H1 (cell line): Measurements from ENCODE around the gene SSH2. TPM values are rescaled to one million over a fixed set of nuclear protein-coding genes. Genes with fewer than 3 reads are reported as not detected.
A peak's percentile ranks its signal among the peaks of the same experiment; 100 is the strongest.

Experiments
- CTCF ChIA-PET: fragments of 300-600 bp; sonication (Branson Sonifier 250); formaldehyde crosslinking; loops from one replicate; lab custom pipeline; 2021; ENCODE audit not compliant: partially characterized antibody; lab: Charles Lee
- POLR2A ChIA-PET: fragments of 300-600 bp; sonication (Branson Sonifier 250); formaldehyde crosslinking; loops from one replicate; lab custom pipeline; 2021; ENCODE audit warnings: inconsistent platforms; ENCODE audit not compliant: partially characterized antibody; lab: Charles Lee
- DNase-seq, 2 experiments: peaks; one replicate each; pipeline versions ENCODE4 v3.0.0 to v3.0.0-alpha.2; 2010 to 2022; ENCODE audit warnings: low spot score in 2 of 2, low read depth in 1 of 2, mixed read lengths in 1 of 2
- FAIRE-seq: peaks from 2 replicates; lab custom pipeline; 2011; peaks lifted over from hg19 to GRCh38; lab: Jason Lieb, UNC
- H2AFZ ChIP-seq: 2 replicates; pipeline ENCODE4 v1.8.1; 2012; ENCODE audit warnings: low read length, inconsistent platforms
- H2AK5ac ChIP-seq: 2 replicates; pipeline ENCODE4 v1.6.1; 2013; ENCODE audit warnings: low read depth, low read length
- H2BK120ac ChIP-seq: replicated peaks from 2 replicates; pipeline ENCODE3; 2013; ENCODE audit warnings: low read depth, low read length, inconsistent platforms
- H2BK12ac ChIP-seq: 2 replicates; pipeline ENCODE4 v1.6.1; 2013; ENCODE audit warnings: low read depth, low read length
- H2BK15ac ChIP-seq: 2 replicates; pipeline ENCODE4 v1.6.1; 2013; ENCODE audit warnings: low read length
- H2BK20ac ChIP-seq: 2 replicates; pipeline ENCODE4 v1.6.1; 2013; ENCODE audit warnings: low read length
- H2BK5ac ChIP-seq: 2 replicates; pipeline ENCODE4 v1.6.1; 2013; ENCODE audit warnings: low read depth, low read length
- H3K14ac ChIP-seq: 2 replicates; pipeline ENCODE4 v1.6.1; 2013; ENCODE audit warnings: inconsistent platforms; ENCODE audit not compliant: insufficient read length
- H3K18ac ChIP-seq: 2 replicates; pipeline ENCODE4 v1.6.1; 2013; ENCODE audit warnings: low read length; ENCODE audit errors: extremely low read depth
- H3K23ac ChIP-seq: 2 replicates; pipeline ENCODE4 v1.6.1; 2013; ENCODE audit warnings: inconsistent platforms; ENCODE audit not compliant: insufficient read length
- H3K23me2 ChIP-seq: 2 replicates; pipeline ENCODE4 v1.6.1; 2013; ENCODE audit warnings: low read depth, low read length
- H3K27ac ChIP-seq: 2 replicates; pipeline ENCODE4 v1.6.1; 2011; ENCODE audit warnings: low read depth, low read length, inconsistent platforms
- H3K27me3 ChIP-seq, 4 experiments: replicated peaks in 1 of 4; 1 replicate in 1 of 4; 2 replicates in 3 of 4; pipeline versions ENCODE4 v1.6.1 to v1.8.1; 2011 to 2013; ENCODE audit warnings: low read length in 3 of 4, mild to moderate bottlenecking in 3 of 4, inconsistent platforms in 2 of 4, mixed read lengths in 2 of 4, moderate library complexity in 1 of 4; ENCODE audit not compliant: control insufficient read depth in 3 of 4, insufficient read depth in 3 of 4; ENCODE audit errors: extremely low read depth in 1 of 4
- H3K36me3 ChIP-seq, 4 experiments: 2 replicates each; pipeline versions ENCODE4 v1.6.1 to v1.8.1; 2011 to 2013; ENCODE audit warnings: mild to moderate bottlenecking in 4 of 4, low read length in 3 of 4, moderate library complexity in 2 of 4, control low read depth in 1 of 4, inconsistent platforms in 1 of 4; ENCODE audit not compliant: insufficient read depth in 4 of 4, control insufficient read depth in 2 of 4
- H3K4ac ChIP-seq: replicated peaks from 2 replicates; pipeline ENCODE3; 2013; ENCODE audit warnings: low read length, low read depth, mixed read lengths, inconsistent platforms; ENCODE audit not compliant: insufficient read length
- H3K4me1 ChIP-seq, 4 experiments: replicated peaks in 1 of 4; 1 replicate in 1 of 4; 2 replicates in 3 of 4; pipeline versions ENCODE4 v1.6.1 to v1.8.1; 2011 to 2013; ENCODE audit warnings: low read length in 3 of 4, inconsistent platforms in 2 of 4, mixed read lengths in 1 of 4; ENCODE audit not compliant: insufficient read depth in 4 of 4, control insufficient read depth in 3 of 4
- H3K4me2 ChIP-seq, 2 experiments: 2 replicates each; pipeline versions ENCODE4 v1.6.1 to v1.8.1; 2011 to 2013; ENCODE audit warnings: low read depth in 2 of 2, low read length in 2 of 2, control low read depth in 1 of 2, inconsistent platforms in 1 of 2, mild to moderate bottlenecking in 1 of 2; ENCODE audit not compliant: insufficient read depth in 1 of 2
- H3K4me3 ChIP-seq, 4 experiments: fragments of 200-600, 300-600 bp in 1 of 4; sonication (generic), shearing (Covaris generic), sonication (Bioruptor Twin) in 1 of 4; 2 replicates each; pipeline versions ENCODE4 v1.5.1 to v1.8.1; 2011 to 2016; ENCODE audit warnings: low read length in 4 of 4, low read depth in 3 of 4, control low read depth in 2 of 4, inconsistent platforms in 2 of 4, mild to moderate bottlenecking in 2 of 4, mixed read lengths in 1 of 4, moderate library complexity in 1 of 4; ENCODE audit not compliant: insufficient read depth in 2 of 4; ENCODE audit errors: extremely low read depth in 1 of 4
- H3K56ac ChIP-seq: replicated peaks from 2 replicates; pipeline ENCODE3; 2013; ENCODE audit warnings: low read depth, mild to moderate bottlenecking, mixed read lengths, low read length, inconsistent platforms; ENCODE audit not compliant: insufficient read length
- H3K79me1 ChIP-seq: 2 replicates; pipeline ENCODE4 v1.6.1; 2013; ENCODE audit warnings: low read depth, low read length, control low read depth
- H3K79me2 ChIP-seq, 2 experiments: 2 replicates each; pipeline versions ENCODE4 v1.6.1 to v1.8.1; 2012 to 2013; ENCODE audit warnings: low read length in 2 of 2, mild to moderate bottlenecking in 2 of 2, inconsistent platforms in 1 of 2; ENCODE audit not compliant: insufficient read depth in 2 of 2, control insufficient read depth in 1 of 2
- H3K9ac ChIP-seq, 4 experiments: replicated peaks in 1 of 4; 1 replicate in 1 of 4; 2 replicates in 3 of 4; pipeline versions ENCODE4 v1.6.1 to v1.8.1; 2011 to 2013; ENCODE audit warnings: low read depth in 3 of 4, low read length in 3 of 4, control low read depth in 2 of 4, mild to moderate bottlenecking in 2 of 4, moderate library complexity in 2 of 4, inconsistent platforms in 1 of 4; ENCODE audit errors: extremely low read depth in 1 of 4
- H3K9me3 ChIP-seq, 2 experiments: 2 replicates each; pipeline versions ENCODE4 v1.6.1 to v1.8.1; 2012 to 2013; ENCODE audit warnings: mild to moderate bottlenecking in 2 of 2, moderate library complexity in 2 of 2, control low read depth in 1 of 2, inconsistent platforms in 1 of 2, low read depth in 1 of 2, low read length in 1 of 2, mixed read lengths in 1 of 2; ENCODE audit not compliant: insufficient read depth in 2 of 2
- H4K20me1 ChIP-seq, 2 experiments: replicated peaks in 1 of 2; 2 replicates each; pipeline versions ENCODE3 to v1.8.1; 2011 to 2013; ENCODE audit warnings: inconsistent platforms in 2 of 2, low read length in 2 of 2, mild to moderate bottlenecking in 1 of 2; ENCODE audit not compliant: insufficient read depth in 2 of 2, control insufficient read depth in 1 of 2
- H4K5ac ChIP-seq: 2 replicates; pipeline ENCODE4 v1.6.1; 2013; ENCODE audit warnings: low read length, low read depth, mixed read lengths, inconsistent platforms; ENCODE audit not compliant: insufficient read length
- H4K8ac ChIP-seq: 2 replicates; pipeline ENCODE4 v1.8.0; 2013; ENCODE audit warnings: mild to moderate bottlenecking, moderate library complexity, low read length, inconsistent platforms; ENCODE audit not compliant: insufficient read depth; ENCODE audit errors: extremely low read depth
- H4K91ac ChIP-seq: replicated peaks from 2 replicates; pipeline ENCODE3; 2013; ENCODE audit warnings: low read length, mixed read lengths, inconsistent platforms; ENCODE audit not compliant: insufficient read length
- BRCA1 ChIP-seq: IDR thresholded peaks from 2 replicates; pipeline ENCODE4 v1.6.1; 2012; ENCODE audit warnings: low read depth, low read length, improper control_type of control experiment
- CHD1 ChIP-seq: IDR thresholded peaks from 2 replicates; pipeline ENCODE4 v1.6.1; 2012; ENCODE audit warnings: low read depth, low read length, improper control_type of control experiment
- CREB1 ChIP-seq: IDR thresholded peaks from 2 replicates; pipeline ENCODE4 v1.6.1; 2012; ENCODE audit warnings: inconsistent platforms
- CTBP2 ChIP-seq: IDR thresholded peaks from 2 replicates; pipeline ENCODE4 v1.7.0; 2011; ENCODE audit warnings: borderline replicate concordance, mild to moderate bottlenecking, moderate library complexity, mixed read lengths, low read length; ENCODE audit not compliant: insufficient read depth, insufficient read length
- EZH2 ChIP-seq: fragments of 200-600 bp; sonication (generic); IDR thresholded peaks from 2 replicates; pipeline ENCODE4 v1.7.1; 2012; ENCODE audit warnings: low read depth, mild to moderate bottlenecking, moderate library complexity, low read length, inconsistent platforms; ENCODE audit not compliant: severe bottlenecking
- GTF2F1 ChIP-seq: IDR thresholded peaks from 2 replicates; pipeline ENCODE4 v1.6.1; 2012; ENCODE audit warnings: low read depth, low read length, improper control_type of control experiment, borderline replicate concordance
- JUN ChIP-seq: IDR thresholded peaks from 2 replicates; pipeline ENCODE4 v1.6.1; 2011; ENCODE audit warnings: low read depth, mild to moderate bottlenecking, improper control_type of control experiment, low read length
- SIX5 ChIP-seq: IDR thresholded peaks from 2 replicates; pipeline ENCODE4 v1.6.1; 2011; ENCODE audit warnings: mild to moderate bottlenecking, low read depth, low read length
- SP2 ChIP-seq: IDR thresholded peaks from 2 replicates; pipeline ENCODE4 v1.6.1; 2012; ENCODE audit warnings: mild to moderate bottlenecking, low read length, inconsistent platforms
- TEAD4 ChIP-seq: IDR thresholded peaks from 2 replicates; pipeline ENCODE4 v1.6.1; 2012; ENCODE audit warnings: low read depth, low read length, inconsistent platforms, mixed read lengths
- WGBS, 2 experiments: shearing (Covaris generic) in 1 of 2; methylation state at CpG; one replicate each; pipeline versions ENCODE4 v1.1.6 to v1.1.7; 2013 to 2015; ENCODE audit warnings: low lambda C conversion rate in 2 of 2, mixed read lengths in 2 of 2, inconsistent platforms in 1 of 2, low coverage in 1 of 2, missing lambda C conversion rate in 1 of 2; ENCODE audit not compliant: insufficient replicate concordance in 2 of 2, insufficient coverage in 1 of 2, insufficient read length in 1 of 2; ENCODE audit errors: extremely low coverage in 1 of 2, missing lambda C conversion rate in 1 of 2; 5-methylcytosine and 5-hydroxymethylcytosine counted together
- polyA plus RNA-seq, 7 experiments: library from polyadenylated mRNA; depleted of rRNA in 3 of 7; stranded (reverse) in 5 of 7; unstranded in 2 of 7; fragments of >200 nt in 5 of 7; fragments of 200-250 nt in 2 of 7; gene quantifications; 1 replicate in 5 of 7; 2 replicates in 1 of 7; 4 replicates in 1 of 7; pipeline versions ENCODE4 v1.2.1 to v1.2.3, GENCODE V29; 2011 to 2013; ENCODE audit warnings: missing spikeins in 2 of 7, mixed read lengths in 2 of 7
- total RNA-seq: library from RNA; stranded (reverse); fragmentation: NEBNext Ultra II Directional; extraction: Animal tissue kit (Norgen Biotek cat#: 25700); gene quantifications from 2 replicates; pipeline ENCODE4 v1.2.1, GENCODE V29; 2021
- TF ChIP-seq, protein P1 (sequence below): IDR thresholded peaks from 2 replicates; pipeline ENCODE4 v1.6.1; 2012; ENCODE audit warnings: inconsistent platforms

SSH2 gene
- total and polyA plus RNA-seq, 2 of the 8 experiments (the other 6 are each of a cell fraction or from before 2014, with no cell fraction given) = 5.2 to 15.9 TPM

DNA sequence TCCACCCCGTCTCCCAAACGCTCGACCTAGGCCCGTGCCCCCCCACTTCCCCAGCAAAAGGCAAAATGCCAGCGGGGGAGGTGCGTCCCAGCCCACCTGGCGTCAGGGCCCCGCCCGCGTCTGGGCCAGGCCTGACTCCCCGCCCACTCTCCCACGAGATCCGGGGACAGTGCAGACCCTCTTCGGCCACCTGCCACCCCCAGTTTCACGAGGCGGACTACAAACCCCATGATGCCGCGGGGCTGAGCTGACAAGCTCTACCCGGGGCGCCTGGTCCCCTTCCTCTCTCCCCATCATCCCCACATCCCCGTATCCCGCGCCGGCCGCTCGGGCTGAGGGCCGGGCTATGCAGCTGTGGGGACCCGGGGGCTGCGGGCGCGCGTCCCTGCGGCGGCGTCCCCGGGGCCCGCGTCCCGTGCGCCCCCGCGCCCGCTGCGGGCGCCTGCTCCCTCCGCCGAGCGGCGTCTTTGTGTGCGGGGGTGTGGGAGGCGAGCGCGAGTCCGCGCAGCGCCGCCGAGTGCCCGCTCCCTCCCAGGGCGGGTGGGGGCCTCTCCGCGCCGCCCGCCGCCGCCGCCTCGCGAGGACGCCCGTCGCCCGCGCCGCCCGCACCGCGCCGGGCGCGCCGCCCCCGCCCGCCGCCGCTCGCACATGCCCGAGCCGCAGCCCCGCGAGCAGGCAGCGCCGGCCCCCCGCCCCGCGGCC lies 337.0 kb downstream of the SSH2 start, which contains the start of gene ANKRD13B:
Gene ANKRD13B (plus strand): TSS at position 283 of the 702 bp plus-strand sequence. CDS start 490 bp downstream, outside the sequence.
- WGBS, 2 experiments = 3% methylated on average over 35 of the region's 96 CpGs; no CpG with 5 or more reads in 1 of the 2 experiments
- Histone ChIP-seq H3K79me1 (peaks cover 7% of the 10 kb centered on the region; the same call in 1 of the 2 replicates), H3K27me3 (peaks cover 0 to 6% (median 5%) of the 10 kb centered on the region in 4 experiments; a peak in 2 of 7 replicates), H3K27ac (no peak within 1 kb of the TSS), H3K23ac (no peak within 1 kb of the TSS), H3K18ac (peak within 1 kb of the TSS; percentile 89; the same call in 1 of the 2 replicates), H2BK15ac (no peak within 1 kb of the TSS), H3K79me2 (peaks cover 0 to 33% of the 10 kb centered on the region in 2 experiments; a peak in 2 of 4 replicates), H4K8ac (peak within 1 kb of the TSS; percentile 63), H2BK120ac (no peak within 1 kb of the TSS), H3K9me3 (no peaks in the 10 kb centered on the region), H2BK20ac (no peak within 1 kb of the TSS), H2BK5ac (peak within 1 kb of the TSS; percentile 44; the same call in 1 of the 2 replicates), H3K4me2 (peak within 1 kb of the TSS; percentile 86 to 93), H3K36me3 (no peaks in the 10 kb centered on the region), H2BK12ac (peak within 1 kb of the TSS; percentile 83; the same call in 1 of the 2 replicates), H4K91ac (no peak within 1 kb of the TSS), H2AK5ac (no peak within 1 kb of the TSS), H4K5ac (peak within 1 kb of the TSS; percentile 25), H3K56ac (peak within 1 kb of the TSS; percentile 54), H3K4me1 (peaks cover 10 to 66% (median 45%) of the 10 kb centered on the region in 4 experiments), H4K20me1 (peaks cover 8 to 25% of the 10 kb centered on the region in 2 experiments), H3K14ac (no peak within 1 kb of the TSS), H2AFZ (no peak within 1 kb of the TSS), H3K4ac (no peak within 1 kb of the TSS), H3K4me3 (peak within 1 kb of the TSS; percentile 38 to 83 (median 70)), H3K23me2 (peaks cover 40% of the 10 kb centered on the region), H3K9ac (peak within 1 kb of the TSS in 1 of 4 experiments; percentile 50; a peak in 2 of 7 replicates)
- FAIRE-seq (no peak), DNase-seq (peak in 1 of 2 experiments; percentile 85)
- CTCF ChIA-PET = interaction anchor here (1.2 to 5.0 kb wide), 8 partner anchors 13 to 336 kb away, joined by 3 to 167 read pairs (median 4); partner anchors contain the start of genes CORO6 and TP53I13
- POLR2A ChIA-PET = interaction anchor here (1.2 to 3.6 kb wide), 11 partner anchors 12 to 337 kb away, joined by 4 to 30 read pairs (median 7); partner anchors contain the start of genes NUFIP2, TAOK1 and TP53I13
- TF ChIP-seq SIX5 (peak; percentile 44), CREB1 (0 out of 2 replicates have a peak, but pooled peaks have one; percentile 41), CHD1 (no peak), TEAD4 (no peak), CTBP2 (no peak), BRCA1 (no peak), JUN (no peak), SP2 (no peak), EZH2 (no peak), GTF2F1 (no peak)
- TF ChIP-seq, protein P1, sequence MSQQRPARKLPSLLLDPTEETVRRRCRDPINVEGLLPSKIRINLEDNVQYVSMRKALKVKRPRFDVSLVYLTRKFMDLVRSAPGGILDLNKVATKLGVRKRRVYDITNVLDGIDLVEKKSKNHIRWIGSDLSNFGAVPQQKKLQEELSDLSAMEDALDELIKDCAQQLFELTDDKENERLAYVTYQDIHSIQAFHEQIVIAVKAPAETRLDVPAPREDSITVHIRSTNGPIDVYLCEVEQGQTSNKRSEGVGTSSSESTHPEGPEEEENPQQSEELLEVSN = 0 out of 2 replicates have a peak, but pooled peaks have one; percentile 4
